NCI-H146 treated with DMSO at 0.1 percent for 48 hours (cell line): Measurements from ENCODE around the gene RBM11.
"Not testable (repeated sequence)": the region's sequence is repeated elsewhere in the genome, so short reads cannot be mapped to it uniquely, and the experiment has no call there.

Experiments used
- DNase-seq: peaks from one replicate; lab custom pipeline; 2025; ENCODE audit not compliant: unreplicated experiment; lab: John Stamatoyannopoulos, UW

Gene RBM11

GRCh38 chr21:14215971-14216641 is at the start of gene RBM11:
TSS of gene RBM11 (plus strand) at chr21:14216157. CDS start at chr21:14216187, 30 bp downstream.
- DNase-seq: peak; percentile 19

DNA sequence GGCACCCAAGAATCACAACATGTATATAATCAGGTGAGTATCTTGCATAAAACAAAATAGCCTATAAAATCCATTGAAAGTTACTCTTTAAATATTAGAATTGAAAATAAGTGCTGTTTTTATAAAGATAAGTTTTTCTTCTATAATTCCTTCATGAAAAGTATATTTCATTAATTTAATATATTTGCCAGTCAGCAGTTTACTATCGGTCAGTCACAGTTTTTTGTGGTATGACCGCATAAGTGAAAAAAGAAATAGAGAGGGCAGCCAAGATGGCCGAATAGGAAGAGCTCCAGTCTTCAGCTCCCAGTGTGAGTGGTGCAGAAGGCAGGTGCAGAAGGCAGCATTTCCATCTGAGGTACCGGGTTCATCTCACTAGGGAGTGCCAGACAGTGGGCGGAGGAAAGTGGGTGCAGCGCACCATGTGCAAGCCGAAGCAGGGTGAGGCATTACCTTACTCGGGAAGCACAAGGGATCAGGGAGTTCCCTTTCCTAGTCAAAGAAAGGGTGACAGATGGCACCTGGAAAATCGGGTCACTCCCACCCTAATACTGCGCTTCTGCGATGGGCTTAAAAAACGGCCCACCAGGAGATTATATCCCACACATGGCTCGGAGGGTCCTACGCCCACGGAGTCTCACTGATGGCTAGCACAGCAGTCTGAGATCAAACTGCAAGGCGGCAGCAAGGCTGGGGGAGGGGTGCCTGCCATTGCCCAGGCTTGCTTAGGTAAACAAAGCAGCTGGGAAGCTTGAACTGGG is 49.3 kb upstream of the RBM11 start:
- DNase-seq: not testable (repeated sequence)

- no peak for DNase-seq
These were observed 9.7 kb upstream of the RBM11 start for GRCh38 chr21:14206222-14206621.

DNA sequence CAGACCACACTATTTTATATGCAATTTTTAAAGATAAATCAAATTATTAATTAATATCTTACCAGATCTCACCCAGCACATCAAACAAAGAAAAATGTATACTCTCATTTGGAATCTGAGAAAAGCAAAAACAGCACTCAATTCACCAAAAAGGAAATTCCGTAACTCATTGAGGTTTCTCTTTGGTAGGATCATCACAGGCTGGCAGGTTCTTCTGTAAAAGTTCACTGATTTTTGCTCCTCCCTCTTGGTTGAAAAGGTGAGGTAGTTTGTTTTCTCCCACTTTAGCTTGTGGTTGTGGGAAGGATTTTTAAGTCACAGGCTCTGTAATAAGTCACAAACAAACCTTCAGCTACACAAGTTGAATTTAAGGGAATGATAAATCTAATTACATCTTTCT is 5.2 kb upstream of the RBM11 start, which contains the start of gene LIPI:
TSS of gene LIPI (minus strand) at position 218 of the 400 bp plus-strand sequence. CDS start at position 108, 110 bp downstream.
- no peak for DNase-seq

- no peak for DNase-seq
These were observed 2.8 kb upstream of the RBM11 start for GRCh38 chr21:14213164-14213563.

DNA sequence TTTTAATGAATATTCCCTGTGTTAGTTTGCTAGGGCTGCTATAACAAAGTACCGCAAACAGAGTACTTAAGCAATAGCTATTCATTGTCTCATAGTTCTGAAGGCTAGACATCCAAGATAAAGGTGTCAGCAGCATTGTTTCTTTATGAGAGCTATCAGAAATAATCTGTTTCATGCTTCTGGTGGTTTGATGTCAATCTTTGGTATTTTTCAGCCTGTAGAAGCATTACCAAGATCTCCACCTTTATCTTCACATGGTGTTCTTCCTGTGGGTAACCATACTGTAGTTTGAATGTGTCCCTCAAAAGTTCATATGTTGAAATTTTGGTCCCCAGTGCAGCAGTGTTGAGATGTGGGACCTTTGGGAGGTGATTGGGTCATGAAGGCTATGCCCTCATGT is 7.4 kb downstream of the RBM11 start:
- DNase-seq: no peak

DNA sequence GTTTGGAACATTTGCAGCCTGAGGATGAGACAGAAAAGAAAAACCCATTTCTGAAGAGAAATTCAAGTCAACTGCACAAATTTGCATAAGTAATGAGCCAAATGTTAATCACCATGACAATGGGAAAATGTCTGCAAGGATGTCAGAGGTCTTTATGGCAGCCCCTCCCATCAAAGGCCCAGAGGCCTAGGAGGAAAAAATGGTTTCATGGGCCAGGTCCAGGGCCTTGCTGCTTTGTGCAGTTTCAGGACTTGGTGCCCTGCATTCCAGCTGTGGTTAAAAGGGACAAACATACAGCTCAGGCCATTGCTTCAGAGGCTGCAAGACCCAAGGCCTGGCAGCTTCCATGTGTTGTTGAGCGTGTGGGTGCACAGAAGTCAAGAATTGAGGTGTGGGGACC is 13.4 kb downstream of the RBM11 start:
- DNase-seq: no peak

GRCh38 chr21:14235101-14235500 is 19.1 kb downstream of the RBM11 start:
- DNase-seq: no peak

DNA sequence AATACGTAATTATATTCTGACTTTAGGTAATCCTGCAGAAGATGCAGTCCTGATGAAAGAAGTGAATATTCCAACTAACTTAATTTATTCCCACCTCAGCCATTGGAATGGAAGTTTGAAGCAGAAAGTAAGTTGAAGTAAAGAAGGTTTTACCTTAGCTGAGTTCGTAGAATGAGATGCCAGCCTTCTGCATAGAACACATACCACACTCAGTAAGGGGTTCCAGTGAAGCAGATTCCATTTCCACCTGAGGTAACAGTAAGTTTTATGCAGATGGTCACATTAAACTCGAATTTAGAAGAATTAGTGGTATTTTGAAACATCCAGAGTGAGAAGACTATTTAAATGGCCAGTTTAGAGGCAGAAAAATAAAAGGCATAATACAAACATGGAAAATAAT is 20.2 kb downstream of the RBM11 start:
- DNase-seq: no peak

DNA sequence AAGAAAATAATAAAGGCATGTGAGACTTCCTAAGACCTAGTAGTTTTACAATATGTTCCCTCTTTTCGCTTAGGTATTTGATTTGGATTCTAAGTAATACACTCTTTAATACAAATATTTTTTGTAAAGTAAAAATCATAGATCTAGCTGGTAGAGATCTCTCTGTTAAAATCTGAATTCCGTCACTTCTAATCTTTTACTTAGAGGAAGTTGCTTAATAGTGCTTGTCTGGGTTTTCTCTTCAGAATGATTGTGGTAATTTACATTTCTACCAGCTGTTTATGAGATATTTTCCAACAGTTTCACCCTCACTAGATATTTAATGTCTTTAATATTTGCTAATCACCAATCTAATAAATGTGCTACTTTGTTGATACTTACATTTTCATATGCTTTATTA is 23.3 kb downstream of the RBM11 start:
- DNase-seq: no peak

DNA sequence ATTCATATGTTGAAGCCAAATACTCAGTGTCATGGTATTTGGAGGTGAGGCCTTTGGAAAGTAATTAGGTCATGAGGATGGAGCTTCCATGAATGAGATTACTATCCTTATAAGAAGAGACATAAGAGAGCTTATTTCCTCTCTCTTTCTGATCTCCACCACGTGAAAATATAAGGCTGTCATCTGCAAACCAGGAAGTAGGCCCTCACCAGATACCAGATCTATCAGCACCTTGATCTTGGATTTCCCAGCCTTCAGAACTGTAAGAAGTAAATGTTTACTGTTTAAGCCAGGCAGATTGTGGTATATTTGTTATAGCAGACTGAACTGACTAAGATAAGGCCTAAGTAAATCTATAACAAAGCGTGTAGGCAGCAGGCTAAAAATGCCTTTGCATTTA is 25.3 kb downstream of the RBM11 start:
- no peak for DNase-seq

GRCh38 chr21:14243461-14243860 is 27.5 kb downstream of the RBM11 start:
- no peak for DNase-seq

- DNase-seq: no peak
These were observed 27.9 kb downstream of the RBM11 start for GRCh38 chr21:14243874-14244273.

- DNase-seq: no peak
These were observed 29.0 kb downstream of the RBM11 start for GRCh38 chr21:14244911-14245310.

GRCh38 chr21:14245711-14246110 is 29.8 kb downstream of the RBM11 start:
- DNase-seq: no peak

DNA sequence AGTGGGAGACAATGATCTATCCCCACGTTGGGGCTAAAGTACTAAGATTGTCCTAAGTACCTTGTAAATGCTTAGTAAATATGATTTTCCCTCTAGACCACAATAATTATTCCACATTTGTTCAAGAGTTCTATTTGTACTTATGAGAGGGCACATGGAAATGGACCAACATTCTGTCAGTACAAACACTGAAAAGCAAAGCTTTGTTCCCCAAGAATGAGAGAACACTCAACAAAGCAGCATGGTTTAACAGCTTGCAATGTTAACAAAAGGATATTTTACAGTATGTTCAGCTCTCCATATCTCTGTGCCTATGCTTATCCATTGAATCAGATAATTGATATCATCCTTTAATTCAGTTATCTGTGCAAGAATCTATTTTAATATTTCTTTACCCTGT is 35.4 kb downstream of the RBM11 start:
- no peak for DNase-seq

- DNase-seq: peak; percentile 4
These were observed 43.8 kb downstream of the RBM11 start for GRCh38 chr21:14259747-14260146.

DNA sequence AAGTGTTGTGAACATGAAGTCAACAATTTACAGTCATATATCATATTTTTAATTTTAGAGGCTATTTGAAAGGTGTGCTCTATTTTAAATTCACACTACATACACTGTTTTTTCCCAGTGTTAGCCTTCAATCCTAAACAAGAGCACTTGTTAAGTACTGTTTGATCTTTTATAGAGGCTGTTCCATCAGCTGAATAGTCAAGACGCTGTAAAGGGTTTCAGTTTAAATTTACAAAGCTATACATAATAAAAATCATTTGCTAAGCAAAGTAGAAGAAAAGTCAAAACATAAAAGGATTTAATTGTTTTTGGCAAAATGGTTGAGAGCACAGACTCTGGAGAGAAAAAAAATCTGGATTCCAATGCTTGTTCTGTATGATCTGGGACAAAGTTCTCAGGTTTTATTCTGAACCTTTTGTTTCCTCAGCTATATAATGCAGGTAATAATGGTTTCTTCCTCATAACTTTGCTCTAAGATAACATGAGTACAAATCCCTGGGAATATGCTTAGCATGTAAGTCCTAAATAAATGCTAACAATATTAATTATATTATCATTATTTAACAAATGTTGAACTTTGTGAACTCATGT is 44.3 kb downstream of the RBM11 start:
- no peak for DNase-seq

GRCh38 chr21:14262039-14262438 is 46.1 kb downstream of the RBM11 start:
- DNase-seq: no peak

DNA sequence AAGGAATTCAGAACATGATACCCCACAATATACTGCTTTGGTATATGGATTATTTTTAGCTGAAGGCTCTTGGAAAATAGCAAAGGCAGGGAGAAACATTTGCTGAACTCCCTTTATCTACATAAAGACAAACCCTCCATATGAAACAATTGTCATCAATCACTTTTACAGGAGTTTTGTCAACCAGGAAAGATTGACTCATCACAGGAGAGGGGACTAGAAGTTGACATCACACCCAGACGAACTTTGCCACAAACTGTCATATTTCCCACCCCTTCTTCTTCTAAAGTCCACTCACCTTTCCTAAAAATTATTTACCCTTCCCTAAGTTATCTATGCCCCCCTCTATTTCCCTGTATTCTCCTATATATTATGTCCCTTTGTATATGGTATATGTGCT is 47.9 kb downstream of the RBM11 start:
- DNase-seq: no peak

DNA sequence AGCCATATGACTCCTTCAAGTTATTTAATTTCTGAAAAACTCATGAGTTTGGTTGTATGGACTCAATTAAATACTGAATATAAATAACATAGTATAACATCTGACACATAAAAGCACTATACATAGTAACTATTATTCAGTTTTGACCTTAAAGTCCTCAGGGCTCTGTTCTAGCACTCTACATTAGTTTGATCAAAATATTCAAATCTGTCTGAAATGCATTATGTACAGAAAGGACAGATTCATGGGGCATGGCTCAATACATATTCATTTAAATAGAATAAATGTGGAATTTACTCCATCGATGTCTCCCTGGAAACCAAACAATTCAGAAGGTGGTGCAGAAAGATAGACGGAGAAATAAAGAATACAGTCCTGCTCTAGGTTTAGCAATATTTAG is 49.1 kb downstream of the RBM11 start:
- DNase-seq: no peak

DNA sequence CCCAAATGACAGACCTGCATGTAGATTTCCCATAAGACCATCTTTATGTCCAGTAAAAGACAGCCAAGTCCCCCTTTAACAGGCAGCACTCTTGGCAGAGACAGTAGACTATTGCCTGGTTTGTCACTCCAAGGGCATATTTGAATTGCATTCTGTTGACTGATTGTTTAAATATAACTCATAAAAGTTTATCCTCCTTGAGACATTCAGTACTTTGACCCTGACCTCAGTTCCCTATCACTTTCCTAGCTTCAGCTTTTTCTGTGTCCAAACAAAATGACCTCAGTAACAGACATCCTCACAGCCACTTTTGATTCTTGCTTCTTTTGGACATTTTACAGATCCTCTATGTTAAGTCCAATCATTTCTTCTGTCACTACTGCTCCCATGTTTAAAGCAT is 51.1 kb downstream of the RBM11 start:
- no peak for DNase-seq
